GM10266 (cell line): Measurements from ENCODE around the gene ADAMTS19.
"Not testable (repeated sequence)": the region's sequence is repeated elsewhere in the genome, so short reads cannot be mapped to it uniquely, and the experiment has no call there.

Source experiments
- DNase-seq: peaks from one replicate; pipeline ENCODE4 v3.0.0; 2012; ENCODE audit errors: extremely low spot score
- TF ChIP-seq, protein P1 (sequence below): IDR thresholded peaks from 2 replicates; pipeline ENCODE4 v1.5.1; 2012; ENCODE audit warnings: mild to moderate bottlenecking, low read depth; ENCODE audit not compliant: control insufficient read depth, insufficient read depth; ENCODE audit errors: missing control alignments

The ADAMTS19 gene

DNA sequence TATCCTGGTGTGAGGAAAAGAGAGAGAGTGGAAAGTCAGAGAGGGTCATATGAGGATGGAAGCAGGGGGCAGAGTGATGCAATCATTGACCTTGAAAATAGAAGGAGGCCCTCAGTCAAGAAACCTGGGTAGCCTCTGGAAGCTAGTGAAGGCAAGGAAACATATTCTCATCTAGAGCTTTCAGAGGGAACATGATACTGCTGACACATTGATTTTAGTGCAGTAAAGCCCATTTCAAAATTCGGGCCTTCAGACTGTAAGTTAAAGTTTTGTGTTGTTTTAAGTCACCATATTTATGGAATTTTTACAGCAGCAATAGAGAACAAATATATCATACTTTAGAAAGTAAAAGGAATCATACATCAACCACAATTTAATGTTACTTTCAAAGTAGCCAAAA lies 87.0 kb downstream of the ADAMTS19 start:
- TF ChIP-seq, protein P1, sequence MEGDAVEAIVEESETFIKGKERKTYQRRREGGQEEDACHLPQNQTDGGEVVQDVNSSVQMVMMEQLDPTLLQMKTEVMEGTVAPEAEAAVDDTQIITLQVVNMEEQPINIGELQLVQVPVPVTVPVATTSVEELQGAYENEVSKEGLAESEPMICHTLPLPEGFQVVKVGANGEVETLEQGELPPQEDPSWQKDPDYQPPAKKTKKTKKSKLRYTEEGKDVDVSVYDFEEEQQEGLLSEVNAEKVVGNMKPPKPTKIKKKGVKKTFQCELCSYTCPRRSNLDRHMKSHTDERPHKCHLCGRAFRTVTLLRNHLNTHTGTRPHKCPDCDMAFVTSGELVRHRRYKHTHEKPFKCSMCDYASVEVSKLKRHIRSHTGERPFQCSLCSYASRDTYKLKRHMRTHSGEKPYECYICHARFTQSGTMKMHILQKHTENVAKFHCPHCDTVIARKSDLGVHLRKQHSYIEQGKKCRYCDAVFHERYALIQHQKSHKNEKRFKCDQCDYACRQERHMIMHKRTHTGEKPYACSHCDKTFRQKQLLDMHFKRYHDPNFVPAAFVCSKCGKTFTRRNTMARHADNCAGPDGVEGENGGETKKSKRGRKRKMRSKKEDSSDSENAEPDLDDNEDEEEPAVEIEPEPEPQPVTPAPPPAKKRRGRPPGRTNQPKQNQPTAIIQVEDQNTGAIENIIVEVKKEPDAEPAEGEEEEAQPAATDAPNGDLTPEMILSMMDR = no peak
- DNase-seq = no peak

DNA sequence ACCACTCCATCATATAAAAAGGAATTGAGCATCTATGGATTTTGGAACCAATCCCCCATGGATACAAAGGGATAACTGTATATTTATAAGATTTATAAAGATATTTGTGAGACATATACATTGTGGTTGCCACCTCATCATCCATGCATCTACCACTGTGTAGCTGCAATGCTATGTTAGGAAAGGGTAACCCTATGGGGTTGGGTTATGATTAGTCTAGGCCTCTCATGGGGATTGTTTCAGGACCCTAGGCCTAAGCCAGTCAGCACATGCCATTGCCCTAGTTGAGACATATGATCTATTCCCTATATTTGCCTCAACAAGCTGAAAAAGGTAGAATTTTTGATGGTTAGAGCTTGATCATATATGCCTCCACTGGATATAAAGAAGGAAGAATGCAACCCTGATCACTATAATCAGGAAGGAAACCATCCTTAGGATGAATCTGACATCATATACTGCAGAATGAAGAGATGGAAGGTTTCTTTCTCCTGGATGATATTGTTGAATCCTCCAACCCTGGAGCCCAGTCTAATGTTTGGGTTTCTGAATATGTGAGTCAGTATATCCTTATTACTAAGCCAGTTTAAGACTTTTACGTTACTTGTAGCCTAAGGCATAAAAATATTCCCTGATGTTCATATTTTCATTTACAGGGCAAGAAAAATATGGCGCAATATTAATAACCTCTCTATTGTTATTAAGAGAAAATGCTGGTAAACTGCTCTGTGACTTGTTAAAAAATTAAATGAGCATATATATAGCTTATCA lies 94.2 kb downstream of the ADAMTS19 start:
- no peak for DNase-seq
- TF ChIP-seq, protein P1 = no peak

DNA sequence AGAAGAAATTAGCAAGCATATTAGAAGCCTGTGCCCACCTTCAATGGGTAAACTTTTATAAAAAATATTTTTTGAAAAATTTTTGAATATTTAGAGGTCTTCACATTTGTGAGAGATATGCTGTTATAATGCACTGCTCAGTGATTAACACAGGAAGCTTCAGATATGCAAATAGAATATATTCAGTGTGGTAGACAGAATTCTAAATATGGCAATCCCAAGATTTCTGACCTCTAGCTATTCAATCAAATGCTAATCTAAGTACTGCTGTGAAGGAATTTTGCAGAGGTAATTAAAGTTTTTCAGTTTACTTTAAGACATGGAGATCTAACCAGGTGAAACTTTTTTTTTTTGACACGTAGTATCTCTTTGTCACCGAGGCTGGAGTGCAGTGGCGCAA lies 103.5 kb downstream of the ADAMTS19 start:
- DNase-seq = no peak
- TF ChIP-seq, protein P1 = no peak

DNA sequence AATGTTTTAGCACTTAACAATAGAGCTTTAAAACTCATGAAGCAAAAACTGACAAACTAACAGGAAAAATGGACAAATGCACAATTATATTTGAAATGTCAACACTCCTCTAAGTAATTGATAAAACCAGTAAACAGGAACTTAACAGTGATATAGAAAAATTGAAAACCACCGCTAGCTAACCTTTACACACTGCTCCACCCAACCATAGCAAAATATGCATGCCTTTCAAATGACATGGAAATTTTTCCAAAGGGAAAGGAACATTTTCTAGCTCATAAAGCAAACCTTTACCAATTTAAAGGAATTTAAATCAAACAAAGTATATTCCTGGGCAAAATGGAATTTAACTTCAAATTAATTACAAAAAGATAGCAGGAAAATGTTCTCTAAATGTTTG lies 109.2 kb downstream of the ADAMTS19 start:
- TF ChIP-seq, protein P1 = no peak
- DNase-seq = no peak

DNA sequence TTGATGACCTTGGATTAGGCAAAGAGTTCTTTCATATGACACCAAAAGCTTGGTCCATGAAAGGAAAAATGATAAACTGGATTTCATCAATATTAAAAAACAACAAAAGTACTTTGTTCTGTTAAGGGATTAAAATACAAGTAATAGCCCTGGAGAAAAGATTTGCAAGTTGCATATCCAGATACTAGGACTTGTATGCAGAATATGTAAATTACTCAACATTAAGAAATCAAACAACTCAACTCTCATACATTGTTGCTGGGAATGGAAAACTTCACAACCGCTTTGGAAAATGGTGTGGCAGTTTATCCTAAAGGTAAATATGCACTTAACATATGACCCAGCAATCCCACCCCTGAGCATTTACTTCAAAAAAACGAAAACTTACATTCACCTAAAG lies 112.0 kb downstream of the ADAMTS19 start:
- DNase-seq = no peak
- TF ChIP-seq, protein P1 = no peak

DNA sequence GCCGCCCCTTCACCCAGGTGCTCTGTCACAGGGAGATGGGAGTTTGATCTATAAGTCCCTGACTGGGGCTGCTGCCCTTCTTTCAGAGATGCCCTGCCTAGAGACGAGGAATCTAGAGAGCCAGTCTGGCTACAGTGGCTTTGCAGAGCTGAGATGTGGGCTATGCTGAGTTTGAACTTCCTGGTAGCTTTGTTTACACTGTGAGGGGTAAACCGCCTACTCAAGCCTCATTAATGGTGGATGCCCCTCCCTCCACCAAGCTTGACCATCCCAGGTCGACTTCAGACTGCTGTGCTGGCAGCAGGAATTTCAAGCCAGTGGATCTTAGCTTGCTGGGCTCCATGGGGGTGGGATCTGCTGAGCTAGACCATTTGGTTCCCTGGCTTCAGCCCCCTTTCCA lies 124.4 kb downstream of the ADAMTS19 start:
- DNase-seq = not testable (repeated sequence)

DNA sequence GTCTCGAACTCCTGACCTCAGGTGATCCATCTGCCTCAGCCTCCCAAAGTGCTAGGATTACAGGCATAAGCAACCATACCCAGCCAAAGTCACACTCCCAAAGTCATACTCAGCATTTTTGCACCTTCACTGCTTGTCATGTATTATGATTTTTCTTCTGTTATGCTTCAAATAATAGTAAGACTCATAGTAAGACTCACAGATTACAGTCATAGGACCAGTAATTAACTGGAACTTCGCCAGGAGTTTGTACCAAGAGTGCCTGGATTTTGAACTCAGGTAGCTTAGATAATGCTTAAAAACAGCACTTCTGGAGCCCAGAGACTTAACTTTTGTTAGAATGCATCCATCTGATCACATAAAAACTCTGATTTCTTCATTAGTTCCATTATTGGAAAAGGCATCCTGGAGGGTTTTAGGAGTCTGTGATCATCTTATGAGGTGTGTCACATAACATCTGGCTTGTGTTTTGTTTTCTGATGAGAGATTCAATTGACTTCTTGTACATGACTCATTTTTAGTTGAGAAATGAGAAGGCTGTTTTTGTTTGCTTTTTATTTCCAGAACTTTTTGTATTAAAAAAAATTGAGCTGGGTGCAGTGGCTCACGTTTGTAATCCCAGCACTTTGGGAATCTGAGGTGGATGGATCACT lies 131.5 kb downstream of the ADAMTS19 start:
- DNase-seq = no peak
- TF ChIP-seq, protein P1 = no peak

DNA sequence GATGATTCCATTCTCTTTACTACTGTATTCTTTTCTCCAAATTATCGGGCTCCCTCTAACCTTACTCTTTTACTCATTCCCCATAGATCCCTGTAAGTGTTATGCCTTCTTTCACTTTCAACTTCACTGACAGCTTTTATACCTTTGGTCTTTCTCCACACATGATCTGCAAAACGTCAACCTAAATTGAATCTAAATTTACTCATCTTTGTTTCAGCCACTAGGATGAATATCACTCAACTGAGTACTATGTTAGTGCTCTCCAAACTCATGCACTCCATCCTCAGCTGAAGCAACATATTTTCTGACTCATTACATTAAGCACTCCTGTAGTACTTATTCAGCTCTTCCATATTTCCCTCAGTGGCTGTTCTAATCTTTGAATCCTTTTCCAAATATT lies 133.4 kb downstream of the ADAMTS19 start:
- TF ChIP-seq, protein P1 = no peak
- DNase-seq = no peak
